NCI-H82 treated with DMSO at 0.1 percent for 48 hours (cell line): Measurements from ENCODE around the gene HS3ST2.
A peak's percentile ranks its signal among the peaks of the same experiment; 100 is the strongest.
"Not testable (repeated sequence)": the region's sequence is repeated elsewhere in the genome, so short reads cannot be mapped to it uniquely, and the experiment has no call there.

Source experiments
- DNase-seq: peaks from one replicate; lab custom pipeline; 2025; ENCODE audit not compliant: unreplicated experiment; lab: John Stamatoyannopoulos, UW

HS3ST2 gene

GRCh38 chr16:22874394-22874793 lies 60.4 kb downstream of the HS3ST2 start:
- DNase-seq = no peak

- no peak for DNase-seq
Observed at GRCh38 chr16:22878955-22879354, 65.0 kb downstream of the HS3ST2 start.

DNA sequence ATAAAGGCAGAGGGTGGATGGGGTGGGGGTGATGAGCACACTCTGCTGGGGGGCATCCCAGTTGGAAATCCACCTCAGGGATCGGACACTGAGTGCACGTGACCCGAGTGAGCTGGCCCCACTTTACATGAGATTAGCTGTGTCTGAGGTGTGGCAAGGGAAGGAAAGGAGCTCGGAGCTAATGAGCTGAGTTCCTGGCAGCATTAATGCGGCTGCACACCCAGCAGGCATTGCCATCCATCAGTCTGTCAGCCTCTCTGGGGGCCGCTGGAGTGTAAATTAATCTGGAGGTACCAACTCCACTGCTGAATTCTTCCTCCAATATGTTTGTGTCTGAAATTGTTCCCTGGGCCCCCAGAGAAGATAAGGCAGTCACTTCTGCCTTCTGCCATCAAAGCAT lies 65.5 kb downstream of the HS3ST2 start:
- DNase-seq = no peak

GRCh38 chr16:22882981-22883380 lies 69.0 kb downstream of the HS3ST2 start:
- no peak for DNase-seq

DNA sequence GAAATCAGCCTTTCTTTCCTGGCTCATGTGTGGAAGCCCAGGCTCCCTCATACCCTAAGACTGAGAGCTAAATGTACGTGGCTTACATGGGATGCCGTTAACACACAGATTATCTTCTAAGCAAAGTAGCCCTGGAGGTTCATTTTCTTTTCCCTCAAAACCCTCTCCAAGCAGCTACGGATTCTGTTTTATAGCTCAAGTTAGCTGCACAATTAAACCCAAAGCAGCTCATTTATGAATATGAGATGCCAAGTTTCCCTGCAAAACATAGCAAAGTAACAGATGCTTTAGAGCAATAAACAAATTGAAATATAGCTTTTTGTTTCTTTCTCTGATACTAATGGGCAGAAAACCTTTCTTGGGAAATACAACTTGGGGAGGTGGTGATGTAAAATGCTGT lies 72.0 kb downstream of the HS3ST2 start:
- DNase-seq = no peak

- DNase-seq = no peak
Observed at GRCh38 chr16:22886927-22887326, 73.0 kb downstream of the HS3ST2 start.

GRCh38 chr16:22887445-22887844 lies 73.5 kb downstream of the HS3ST2 start:
- DNase-seq = no peak

DNA sequence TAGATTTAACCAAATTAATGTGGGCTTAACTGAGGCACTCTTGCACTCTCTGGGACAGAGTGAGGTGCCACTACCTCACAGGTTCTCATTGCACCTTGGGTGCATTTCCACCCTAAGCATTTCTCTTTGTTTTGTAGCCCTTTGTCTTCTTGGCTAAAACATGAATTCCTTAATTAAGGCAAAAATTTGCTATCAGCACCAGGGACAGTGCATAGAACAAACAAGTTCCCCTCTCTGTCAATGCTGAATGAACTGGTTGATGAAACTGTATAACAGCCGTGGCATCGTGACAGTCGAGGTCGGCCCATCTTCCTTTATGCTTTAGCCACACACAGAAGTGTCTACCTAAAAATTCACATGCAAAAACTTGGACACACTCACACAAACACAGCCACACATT lies 74.8 kb downstream of the HS3ST2 start:
- no peak for DNase-seq

- DNase-seq = no peak
Observed at GRCh38 chr16:22890976-22891375, 77.0 kb downstream of the HS3ST2 start.

DNA sequence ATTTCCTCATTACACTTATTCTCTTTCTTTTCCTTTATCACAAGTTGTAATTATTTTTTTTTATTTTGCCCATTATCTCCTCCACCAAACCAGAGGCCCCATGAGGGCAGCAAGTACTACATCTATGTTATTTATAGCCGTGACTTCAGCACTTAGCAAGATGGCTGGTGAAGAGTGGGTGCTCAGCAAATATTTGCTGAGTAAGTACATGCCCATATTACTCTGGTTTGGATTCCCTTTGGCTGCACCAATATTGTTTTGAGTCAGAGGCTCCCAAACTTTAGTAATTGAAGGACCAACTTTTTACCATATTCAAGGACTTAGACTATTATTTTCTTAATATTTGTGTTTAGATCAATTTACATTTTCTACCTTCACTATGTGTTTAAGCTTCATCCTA lies 83.2 kb downstream of the HS3ST2 start:
- no peak for DNase-seq

GRCh38 chr16:22898131-22898530 lies 84.2 kb downstream of the HS3ST2 start:
- DNase-seq = no peak

DNA sequence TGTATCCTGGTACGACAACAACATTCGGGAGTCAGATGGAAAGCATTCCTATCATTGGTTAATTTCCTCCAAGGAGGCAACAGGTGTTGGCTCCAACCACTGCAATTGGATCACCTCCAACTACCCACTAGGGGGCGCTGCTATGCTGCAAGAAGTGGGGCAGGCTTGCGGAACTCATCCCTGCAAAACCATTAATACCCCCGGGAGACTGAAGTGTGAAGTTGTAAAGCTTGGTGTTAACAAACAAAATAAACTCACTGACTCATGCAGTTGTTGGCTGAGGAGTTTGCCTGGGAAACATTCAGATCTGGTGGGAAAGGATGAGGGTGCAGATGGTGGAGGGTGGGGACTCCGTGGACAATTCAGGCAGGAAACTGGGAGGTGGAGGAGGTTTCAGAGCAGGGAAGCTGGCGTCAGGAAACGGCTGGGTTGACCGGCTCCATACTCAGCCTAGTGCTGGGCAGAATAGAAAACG lies 84.9 kb downstream of the HS3ST2 start:
- DNase-seq = peak; percentile 35

DNA sequence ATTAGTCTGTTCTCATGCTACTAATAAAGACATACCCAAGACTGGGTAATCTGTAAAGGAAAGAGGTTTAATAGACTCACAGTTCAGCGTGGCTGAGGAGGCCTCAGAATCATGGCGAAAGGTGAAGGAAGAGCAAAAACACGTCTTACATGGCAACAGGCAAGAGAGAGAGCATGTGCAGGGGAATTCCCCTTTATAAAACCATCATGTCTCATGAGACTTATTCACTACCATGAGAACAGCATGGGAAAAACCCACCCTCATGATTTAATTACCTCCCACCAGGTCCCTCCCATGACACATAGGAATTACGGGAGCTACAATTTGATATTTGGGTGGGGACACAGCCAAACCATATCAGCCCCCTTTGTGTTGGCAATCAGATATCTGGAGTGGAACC lies 85.6 kb downstream of the HS3ST2 start:
- not testable (repeated sequence) for DNase-seq

- no peak for DNase-seq
Observed at GRCh38 chr16:22900863-22901262, 86.9 kb downstream of the HS3ST2 start.

GRCh38 chr16:22901563-22901962 lies 87.6 kb downstream of the HS3ST2 start:
- DNase-seq = no peak

- DNase-seq = no peak
Observed at GRCh38 chr16:22903716-22904115, 89.8 kb downstream of the HS3ST2 start.

DNA sequence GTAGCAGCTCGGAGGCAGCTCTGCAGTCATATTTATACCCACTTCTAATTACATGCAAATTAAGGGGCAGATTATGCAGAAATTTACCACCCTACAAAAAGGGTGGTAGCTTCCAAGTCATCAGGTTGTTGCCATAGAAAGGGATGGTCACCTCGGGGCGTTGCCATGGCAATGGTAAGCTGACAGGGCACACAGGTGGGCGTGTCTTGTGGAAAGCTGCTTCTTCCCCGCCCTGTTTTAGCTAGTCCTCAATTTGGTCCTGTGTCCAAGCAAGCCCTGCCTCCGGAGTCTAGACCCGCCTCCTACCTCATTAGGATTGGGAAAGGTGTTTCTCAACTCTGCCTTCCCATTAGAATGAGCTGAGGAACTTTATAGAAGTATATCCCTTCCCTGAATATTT lies 98.7 kb downstream of the HS3ST2 start:
- DNase-seq = no peak

- no peak for DNase-seq
Observed at GRCh38 chr16:22915003-22915402, 101.0 kb downstream of the HS3ST2 start.

GRCh38 chr16:22923491-22923890 lies 109.5 kb downstream of the HS3ST2 start:
- no peak for DNase-seq

- DNase-seq = no peak
Observed at GRCh38 chr16:22924492-22924891, 110.5 kb downstream of the HS3ST2 start.

- no peak for DNase-seq
Observed at GRCh38 chr16:22926105-22926751, 112.3 kb downstream of the HS3ST2 start.

- DNase-seq = no peak
Observed at GRCh38 chr16:22927306-22927705, 113.3 kb downstream of the HS3ST2 start.

GRCh38 chr16:22928882-22929435 lies 115.0 kb downstream of the HS3ST2 start:
- no peak for DNase-seq
